HG02885 (cell line): ENCODE data around the gene TPO.

Experiments
- ATAC-seq: cut with Tn5 transposase; IDR thresholded peaks from one replicate; pipeline ENCODE4 v1.9.1; 2021; ENCODE audit warnings: mild to moderate bottlenecking; ENCODE audit not compliant: unreplicated experiment, poor library complexity

Gene TPO

DNA sequence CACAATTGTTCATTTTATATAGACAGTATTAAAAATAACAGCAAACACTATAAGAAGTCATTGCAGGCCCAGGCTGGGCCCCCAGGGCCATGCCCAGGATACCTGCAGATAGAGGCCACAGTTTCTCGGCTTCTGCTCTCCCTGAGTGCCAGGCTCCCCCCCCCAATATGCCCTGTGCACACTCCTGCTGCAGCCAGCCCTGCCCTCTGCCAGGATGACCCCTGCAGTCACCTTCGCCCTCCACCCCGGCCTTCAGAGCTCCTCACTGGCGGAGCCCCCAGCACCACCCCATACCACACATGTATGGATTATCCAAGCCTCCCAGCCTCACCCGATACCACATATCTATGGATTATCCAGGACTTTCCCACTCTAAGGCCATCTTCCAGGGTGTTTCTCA, 104.5 kb downstream of the TPO start:
- no peak for ATAC-seq

DNA sequence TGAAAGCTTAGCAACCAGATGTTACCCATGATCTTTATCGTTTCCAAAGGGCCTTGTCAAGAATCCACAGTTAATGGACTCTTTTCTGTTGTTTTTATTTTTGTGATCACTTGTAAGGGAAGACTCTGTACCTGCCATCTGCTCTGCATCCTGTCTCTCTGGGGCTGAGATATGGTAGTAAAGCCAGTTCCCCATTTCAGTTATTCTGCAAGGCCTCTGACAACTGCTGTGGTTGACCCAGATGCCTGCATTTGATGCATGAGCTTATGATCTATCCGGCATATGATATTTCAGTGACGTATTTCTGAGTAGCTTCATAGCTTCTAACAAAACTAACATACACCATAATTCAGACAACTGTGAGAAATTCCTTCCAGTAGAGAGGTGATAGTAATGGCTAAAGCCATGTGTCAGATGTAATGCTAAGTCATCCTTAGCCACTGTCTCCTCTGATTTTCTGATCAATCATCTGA, 105.1 kb downstream of the TPO start:
- no peak for ATAC-seq

DNA sequence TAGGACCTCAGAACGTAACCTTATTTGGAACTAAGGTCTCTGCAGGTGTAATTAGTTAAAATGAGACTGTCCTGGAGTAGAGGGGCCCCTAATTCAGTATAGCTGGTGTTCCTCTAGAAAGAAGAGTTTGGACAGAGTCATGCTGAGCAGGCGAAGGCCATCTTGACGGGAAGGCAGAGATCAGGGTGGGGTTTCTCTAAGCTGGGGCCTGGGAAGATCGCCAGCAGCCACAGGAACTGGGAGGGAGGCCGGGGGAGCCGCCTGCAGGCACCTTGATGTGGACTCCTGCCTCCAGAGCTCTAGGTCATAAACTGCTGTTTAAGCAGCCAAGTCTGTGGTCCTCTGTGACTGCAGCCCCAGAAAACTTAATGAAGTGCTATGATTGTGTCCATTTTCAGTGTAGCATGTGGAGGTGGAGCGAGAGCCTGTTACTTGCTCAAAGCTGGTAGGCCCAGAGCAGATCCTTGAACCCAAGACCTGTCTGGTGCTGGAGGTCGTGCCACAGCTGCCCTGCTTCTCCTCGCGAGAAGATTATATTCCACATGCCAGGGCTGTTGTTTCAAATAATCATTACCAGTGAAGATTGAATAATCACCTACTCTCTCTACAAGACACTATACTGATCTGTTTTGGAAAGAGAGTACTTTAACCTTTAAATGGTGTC, 105.7 kb downstream of the TPO start:
- ATAC-seq = no peak

DNA sequence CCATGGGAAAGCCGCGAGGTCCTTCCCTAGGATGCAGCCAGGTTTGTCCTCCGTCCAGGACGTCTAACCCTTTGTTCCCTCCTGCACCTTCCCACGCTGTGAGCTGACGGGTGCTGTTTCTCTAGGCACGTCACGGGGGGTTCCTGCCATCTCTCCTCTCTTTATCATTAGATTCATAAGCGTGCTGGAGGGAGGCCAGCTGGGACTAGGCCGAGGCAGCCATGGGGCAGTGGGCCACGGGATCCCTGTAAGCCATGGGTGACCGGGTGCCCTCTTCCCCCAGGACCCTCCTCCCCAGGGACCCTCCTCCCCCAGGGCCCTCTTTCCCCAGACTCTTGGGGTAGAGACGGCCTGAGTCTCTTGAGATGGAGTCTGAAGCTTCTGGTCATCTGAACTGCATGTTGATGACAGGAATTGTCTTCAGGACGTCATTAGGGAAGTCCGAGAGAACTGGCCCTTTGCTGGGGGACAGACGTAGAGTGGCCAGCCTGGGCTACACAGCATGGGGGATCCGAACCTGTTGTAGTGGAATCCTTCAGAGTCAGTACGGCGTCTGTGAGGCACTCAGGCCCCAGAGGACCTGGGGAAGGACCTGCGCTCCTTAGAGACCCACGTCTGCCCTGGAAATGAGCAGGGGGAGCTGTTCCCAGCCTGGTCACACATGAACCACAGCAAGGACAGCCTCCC, 108.1 kb downstream of the TPO start:
- no peak for ATAC-seq

DNA sequence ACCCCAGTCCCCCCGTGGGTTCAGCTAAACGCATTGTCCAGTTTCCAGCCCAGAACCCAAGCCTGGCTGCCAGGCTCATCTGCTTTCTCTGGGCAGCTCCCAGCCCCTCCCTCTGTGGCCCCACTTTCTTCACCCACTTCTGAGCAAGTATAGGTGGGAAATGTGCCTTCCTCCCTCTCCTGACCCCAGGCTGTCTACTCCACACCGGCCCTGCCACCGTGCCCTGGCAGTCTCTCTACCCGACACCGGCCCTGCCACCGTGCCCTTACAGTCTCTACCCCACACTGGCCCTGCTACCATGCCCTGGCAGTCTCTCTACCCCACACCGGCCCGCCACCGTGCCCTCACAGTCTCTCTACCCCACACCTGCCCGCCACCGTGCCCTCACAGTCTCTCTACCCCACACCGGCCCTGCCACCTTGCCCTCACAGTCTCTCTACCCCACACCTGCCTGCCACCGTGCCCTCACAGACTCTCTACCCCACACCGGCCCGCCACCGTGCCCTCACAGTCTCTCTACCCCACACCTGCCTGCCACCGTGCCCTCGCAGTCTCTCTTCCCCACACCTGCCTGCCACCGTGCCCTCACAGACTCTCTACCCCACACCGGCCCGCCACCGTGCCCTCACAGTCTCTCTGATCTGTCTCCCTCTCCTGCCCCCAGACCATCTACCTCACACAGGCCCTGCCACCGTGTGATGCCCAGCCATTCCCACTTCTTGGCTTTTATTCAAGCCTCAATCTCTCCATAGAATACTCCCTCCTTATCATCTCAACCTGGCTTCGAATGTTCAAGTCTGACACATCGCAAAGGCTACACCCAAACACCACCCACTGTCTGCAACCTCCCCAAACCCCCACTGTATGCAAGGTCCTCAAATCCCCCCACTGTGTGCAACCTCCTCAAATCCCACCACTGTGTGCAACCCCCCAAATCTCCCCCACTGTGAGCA, 108.9 kb downstream of the TPO start:
- no peak for ATAC-seq

DNA sequence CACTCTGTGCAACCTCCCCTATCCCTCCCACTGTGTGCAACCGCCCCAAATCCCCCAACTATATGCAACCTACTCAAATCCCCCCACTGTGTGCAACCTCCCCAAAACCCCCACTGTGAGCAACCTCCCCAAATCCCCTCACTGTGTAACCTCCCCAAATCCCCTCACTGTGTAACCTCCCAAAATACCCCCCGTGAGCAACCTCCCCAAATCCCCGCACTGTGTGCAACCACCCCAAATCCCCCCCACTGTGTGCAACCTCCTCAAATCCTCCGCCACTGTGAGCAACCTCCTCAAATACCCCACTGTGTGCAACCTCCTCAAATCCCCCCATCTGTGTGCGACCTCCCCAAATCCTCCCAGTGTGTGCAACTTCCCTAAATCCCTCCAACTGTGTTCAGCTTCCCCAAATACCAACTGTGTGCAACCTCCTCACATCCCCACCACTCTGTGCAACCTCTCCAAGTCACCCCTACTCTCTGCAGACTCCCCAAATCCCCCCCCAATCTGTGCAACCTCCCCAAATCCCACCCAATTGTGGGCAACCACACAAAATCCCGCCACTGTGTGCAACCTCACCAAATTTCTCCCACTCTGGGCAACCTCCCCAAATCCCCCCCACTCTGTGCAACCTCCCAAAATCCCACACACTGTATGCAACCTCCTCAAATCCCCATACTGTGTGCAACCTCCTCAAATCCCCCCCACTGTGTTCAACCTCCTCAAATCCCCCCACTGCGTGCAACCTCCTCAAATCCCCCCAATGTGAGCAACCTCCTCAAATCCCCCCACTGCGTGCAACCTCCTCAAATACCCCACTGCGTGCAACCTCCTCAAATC, 114.1 kb downstream of the TPO start:
- no peak for ATAC-seq

GRCh38 chr2:1528273-1529064, 115.2 kb downstream of the TPO start:
- ATAC-seq = no peak

DNA sequence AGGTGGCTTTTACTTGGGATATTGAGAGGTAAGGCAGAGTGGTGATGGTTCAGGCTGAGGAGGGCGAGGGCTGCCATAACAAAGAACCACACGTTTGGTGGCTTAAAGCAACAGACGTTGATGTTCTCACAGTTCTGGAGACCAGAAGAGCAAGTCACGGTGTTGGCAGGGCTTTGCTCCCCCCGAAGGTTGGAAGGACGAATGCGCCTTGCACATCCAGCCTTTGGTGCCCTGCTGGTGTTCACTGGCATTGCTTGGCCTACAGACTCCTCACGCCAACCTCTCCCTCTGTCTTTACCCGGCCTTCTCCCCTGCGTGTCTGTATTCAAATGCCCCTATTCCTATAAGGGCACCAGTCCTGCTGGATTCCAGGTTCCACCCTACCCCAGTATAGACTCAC, 125.4 kb downstream of the TPO start:
- no peak for ATAC-seq

DNA sequence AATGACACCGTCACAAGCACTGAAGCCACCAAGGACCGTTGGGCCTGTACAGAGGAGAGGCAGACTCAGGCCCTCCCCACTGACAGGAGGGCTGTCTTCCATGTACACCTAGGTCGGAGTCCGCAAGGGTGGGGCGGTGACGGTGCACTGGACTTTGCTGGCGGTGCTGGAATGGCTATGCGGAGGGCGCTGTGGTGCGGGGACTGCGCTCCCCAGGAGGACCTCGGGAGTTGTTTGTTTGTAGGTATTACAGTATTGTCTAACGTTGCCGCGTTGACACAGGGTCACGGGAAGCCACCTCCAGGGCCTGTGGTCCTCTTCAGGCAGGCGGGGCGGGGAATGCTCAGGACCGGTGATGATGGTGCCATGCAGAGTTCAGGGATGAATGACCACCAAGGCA, 126.2 kb downstream of the TPO start:
- no peak for ATAC-seq

GRCh38 chr2:1539973-1540372, 126.7 kb downstream of the TPO start:
- ATAC-seq = no peak

GRCh38 chr2:1540481-1540880, 127.2 kb downstream of the TPO start:
- ATAC-seq = no peak

- no peak for ATAC-seq
These were observed 127.8 kb downstream of the TPO start for GRCh38 chr2:1541040-1541439.

DNA sequence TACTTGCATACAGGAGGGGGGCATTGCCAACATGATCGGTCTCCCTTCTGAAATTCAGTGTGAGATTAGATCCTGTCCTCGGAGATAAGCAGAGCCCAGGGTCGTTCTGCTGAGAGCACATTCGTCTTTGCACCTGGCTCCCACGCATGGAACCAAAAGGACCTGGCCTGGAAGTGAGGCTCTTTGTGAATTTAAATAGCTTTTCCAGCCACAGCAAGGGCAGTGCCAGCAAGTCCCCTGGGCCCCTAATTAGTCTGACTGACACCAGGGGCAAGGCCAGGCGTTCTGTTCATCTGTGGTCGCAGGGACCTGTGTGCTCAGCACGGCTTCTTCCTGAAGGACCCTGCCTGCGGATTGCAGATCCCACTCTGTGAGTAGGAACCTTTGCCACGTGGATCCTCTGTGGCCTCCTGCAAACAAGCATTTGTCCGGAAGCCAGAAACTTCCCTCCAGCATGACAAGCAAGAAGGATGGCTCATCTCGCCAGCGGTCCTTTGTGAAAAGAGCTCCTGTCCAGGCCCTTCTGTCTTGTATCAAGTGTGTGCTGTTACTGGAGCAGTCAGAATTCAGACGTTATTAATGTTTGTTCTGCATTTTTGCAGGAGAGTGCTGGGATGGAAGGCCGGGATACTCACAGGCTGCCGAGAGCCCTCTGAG, 128.7 kb downstream of the TPO start:
- no peak for ATAC-seq

DNA sequence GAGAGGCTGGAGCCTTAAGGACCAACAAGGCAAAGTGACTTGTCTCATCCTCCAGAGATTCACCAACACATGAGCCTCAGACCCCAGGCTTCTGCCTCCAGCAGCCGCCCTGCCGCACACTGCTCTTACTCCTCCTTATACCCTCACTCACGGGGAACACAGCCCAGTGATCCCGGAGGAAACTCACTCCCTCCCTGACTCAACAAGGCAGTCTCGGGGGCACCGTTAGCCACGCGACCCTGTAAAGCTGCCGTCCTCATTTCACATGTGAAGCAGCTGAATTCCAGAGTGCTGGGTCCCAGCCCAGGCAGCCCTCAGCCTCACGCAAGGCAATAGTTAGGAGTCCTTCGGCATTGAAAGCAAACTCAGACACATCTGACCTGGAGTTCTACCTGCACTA, 129.7 kb downstream of the TPO start:
- no peak for ATAC-seq

- no peak for ATAC-seq
These were observed 130.7 kb downstream of the TPO start for GRCh38 chr2:1543776-1544477.

DNA sequence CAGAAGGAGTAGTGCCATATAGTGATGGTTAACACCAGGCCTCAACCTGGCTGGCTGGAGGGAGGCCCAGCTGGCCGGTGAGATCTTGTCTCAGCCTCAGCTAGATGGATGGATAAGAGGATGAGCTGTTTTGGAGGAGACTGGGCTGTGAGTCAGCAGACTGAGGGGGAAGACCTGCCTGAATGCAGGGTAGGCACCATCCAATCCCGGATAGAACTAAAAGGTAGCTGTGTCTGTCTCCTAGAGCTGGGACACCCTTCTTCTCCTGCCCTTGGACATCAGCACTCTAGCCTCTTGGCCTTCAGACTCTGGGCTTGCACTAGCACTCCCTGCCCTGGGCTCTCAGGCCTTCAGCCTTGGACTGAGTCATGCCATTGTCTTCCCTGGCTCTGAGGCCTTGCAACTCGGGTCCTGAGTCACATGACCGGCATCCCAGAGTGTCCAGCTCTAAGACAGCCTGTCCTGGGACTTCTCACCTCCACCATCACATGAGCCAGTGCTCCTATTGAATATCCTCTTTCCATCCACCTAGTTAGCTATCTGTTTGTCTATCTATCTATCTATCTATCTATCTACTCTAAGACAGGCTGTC, 131.3 kb downstream of the TPO start:
- no peak for ATAC-seq

- no peak for ATAC-seq
These were observed 132.8 kb downstream of the TPO start for GRCh38 chr2:1546023-1546591.

DNA sequence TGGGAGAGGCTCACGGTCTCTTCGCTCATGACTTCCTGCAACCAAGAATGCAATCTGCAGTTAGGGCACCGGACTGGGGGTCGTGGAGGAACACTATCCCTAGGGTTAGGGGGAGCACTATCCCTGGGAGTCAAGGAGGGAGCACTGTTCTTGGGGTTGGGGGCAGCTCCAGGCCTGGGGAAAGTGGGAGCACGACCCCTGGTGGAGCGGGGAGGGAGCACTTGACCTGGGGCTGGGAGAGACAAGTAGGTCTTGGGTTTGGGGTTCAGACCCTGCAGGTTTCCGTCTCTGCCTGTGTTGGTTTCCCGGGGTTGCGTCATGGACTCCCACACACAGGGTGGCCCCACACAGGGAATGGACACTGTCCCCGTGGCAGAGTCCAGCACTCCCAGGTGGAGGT, 133.6 kb downstream of the TPO start:
- ATAC-seq = no peak
